ENCODE data around the gene ZKSCAN5. TPM values are rescaled to one million over a fixed set of nuclear protein-coding genes. Genes with fewer than 3 reads are reported as not detected.

The ZKSCAN5 gene
- total RNA-seq, 1 donor: 12.3 TPM

DNA sequence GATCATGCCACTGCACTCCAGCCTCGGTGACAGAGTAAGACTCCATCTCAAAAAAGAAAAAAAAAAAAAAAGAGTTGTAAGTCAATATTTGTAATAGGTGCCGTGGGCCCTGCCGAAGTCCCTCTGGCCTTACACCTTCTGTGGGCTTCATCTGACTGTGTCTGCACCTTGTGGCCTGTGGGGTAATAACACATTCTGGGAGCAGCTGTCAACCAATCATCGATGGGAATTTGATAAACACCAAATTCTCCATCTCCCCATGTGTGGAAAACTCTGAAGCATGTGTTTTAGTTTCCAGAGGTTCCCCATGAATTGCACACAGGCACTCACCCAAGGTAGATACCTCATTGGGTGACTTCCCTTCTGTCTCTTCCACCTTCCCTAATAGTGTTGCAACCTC is 15.2 kb upstream of the ZKSCAN5 start:
- Histone ChIP-seq H3K27ac (ENCODE audit: low read depth, low read length) (no peak overlapping the region), H3K9me3 (ENCODE audit: low read depth, low read length) (peaks cover 9% of the 10 kb centered on the region), H3K27me3 (ENCODE audit: insufficient read depth, low read length) (no peaks in the 10 kb centered on the region), H4K20me1 (ENCODE audit: insufficient read depth, low read length) (peaks cover 3% of the 10 kb centered on the region), H3K4me2 (ENCODE audit: insufficient read depth, low read length) (no peak overlapping the region), H2AFZ (ENCODE audit: low read length) (no peak overlapping the region), H3K36me3 (ENCODE audit: insufficient read depth, low read length) (peaks cover 30% of the 10 kb centered on the region), H3K4me3 (ENCODE audit: insufficient read depth, low read length) (no peak overlapping the region), H3K79me2 (ENCODE audit: insufficient read depth, low read length) (peaks cover 10% of the 10 kb centered on the region), H3K4me1 (ENCODE audit: insufficient read depth, low read length) (no peaks in the 10 kb centered on the region)
- DNase-seq (ENCODE audit: insufficient read length, low spot score, missing footprints): peak; percentile 25
- TF ChIP-seq, protein P1, sequence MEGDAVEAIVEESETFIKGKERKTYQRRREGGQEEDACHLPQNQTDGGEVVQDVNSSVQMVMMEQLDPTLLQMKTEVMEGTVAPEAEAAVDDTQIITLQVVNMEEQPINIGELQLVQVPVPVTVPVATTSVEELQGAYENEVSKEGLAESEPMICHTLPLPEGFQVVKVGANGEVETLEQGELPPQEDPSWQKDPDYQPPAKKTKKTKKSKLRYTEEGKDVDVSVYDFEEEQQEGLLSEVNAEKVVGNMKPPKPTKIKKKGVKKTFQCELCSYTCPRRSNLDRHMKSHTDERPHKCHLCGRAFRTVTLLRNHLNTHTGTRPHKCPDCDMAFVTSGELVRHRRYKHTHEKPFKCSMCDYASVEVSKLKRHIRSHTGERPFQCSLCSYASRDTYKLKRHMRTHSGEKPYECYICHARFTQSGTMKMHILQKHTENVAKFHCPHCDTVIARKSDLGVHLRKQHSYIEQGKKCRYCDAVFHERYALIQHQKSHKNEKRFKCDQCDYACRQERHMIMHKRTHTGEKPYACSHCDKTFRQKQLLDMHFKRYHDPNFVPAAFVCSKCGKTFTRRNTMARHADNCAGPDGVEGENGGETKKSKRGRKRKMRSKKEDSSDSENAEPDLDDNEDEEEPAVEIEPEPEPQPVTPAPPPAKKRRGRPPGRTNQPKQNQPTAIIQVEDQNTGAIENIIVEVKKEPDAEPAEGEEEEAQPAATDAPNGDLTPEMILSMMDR (IDR thresholded peaks at IDR 0.05; ENCODE audit: extremely low read depth, low read depth, low read length): no peak

DNA sequence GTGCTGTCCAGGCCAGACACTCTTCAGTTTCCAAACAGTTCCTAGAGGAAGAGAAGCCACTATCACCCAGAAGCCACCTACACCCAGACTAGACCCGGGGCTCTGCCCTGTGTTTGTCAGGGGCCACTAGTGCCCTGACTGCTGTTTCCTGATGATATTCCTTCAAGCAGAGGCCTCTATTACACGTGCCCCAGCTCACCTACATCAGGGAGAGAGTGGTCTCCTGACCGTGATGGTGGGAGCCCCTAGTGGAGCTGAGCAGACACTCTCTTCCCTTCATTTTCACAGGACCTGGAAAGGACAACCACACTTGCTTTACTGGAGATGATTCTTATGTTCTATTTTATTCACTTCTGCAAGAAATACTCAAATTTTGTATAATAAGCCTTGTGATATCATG is 13.6 kb upstream of the ZKSCAN5 start:
- no peak for DNase-seq (ENCODE audit: insufficient read length, low spot score, missing footprints)
- Histone ChIP-seq H2AFZ (ENCODE audit: low read length) (no peak overlapping the region), H3K79me2 (ENCODE audit: insufficient read depth, low read length) (peaks cover 18% of the 10 kb centered on the region)

DNA sequence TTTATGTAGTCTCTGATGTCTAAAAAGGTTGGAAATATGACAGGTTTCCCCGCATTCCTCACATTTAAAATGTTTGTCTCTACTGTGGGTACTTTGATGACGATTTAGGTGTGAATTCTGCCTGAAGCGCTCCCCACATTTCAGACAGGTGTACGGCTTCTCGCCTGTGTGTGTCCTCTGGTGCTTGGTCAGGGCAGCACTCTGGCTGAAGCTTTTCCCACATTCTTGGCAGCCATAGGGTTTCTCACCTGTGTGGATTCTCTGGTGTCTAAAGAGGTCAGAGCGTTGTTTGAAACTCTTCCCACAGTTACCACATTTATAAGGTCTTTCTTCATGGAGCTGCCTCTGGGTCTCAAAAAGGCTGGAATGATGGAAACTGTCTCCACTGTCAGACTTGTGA is 10.6 kb upstream of the ZKSCAN5 start:
- Histone ChIP-seq H2AFZ (ENCODE audit: low read length) (no peak overlapping the region), H3K9me3 (ENCODE audit: low read depth, low read length) (peaks cover 12% of the 10 kb centered on the region), H3K27me3 (ENCODE audit: insufficient read depth, low read length) (no peaks in the 10 kb centered on the region), H3K27ac (ENCODE audit: low read depth, low read length) (no peak overlapping the region), H3K4me2 (ENCODE audit: insufficient read depth, low read length) (no peak overlapping the region), H3K36me3 (ENCODE audit: insufficient read depth, low read length) (peaks cover 39% of the 10 kb centered on the region), H3K4me1 (ENCODE audit: insufficient read depth, low read length) (peaks cover 10% of the 10 kb centered on the region), H3K4me3 (ENCODE audit: insufficient read depth, low read length) (no peak overlapping the region), H3K79me2 (ENCODE audit: insufficient read depth, low read length) (peaks cover 44% of the 10 kb centered on the region), H4K20me1 (ENCODE audit: insufficient read depth, low read length) (peaks cover 13% of the 10 kb centered on the region)
- peak; percentile 1 for DNase-seq (ENCODE audit: insufficient read length, low spot score, missing footprints)
- TF ChIP-seq, protein P1 (IDR thresholded peaks at IDR 0.05; ENCODE audit: extremely low read depth, low read depth, low read length): no peak

More for the DNA sequence above, 13.6 kb upstream of the ZKSCAN5 start:
- H3K9me3 ChIP-seq (ENCODE audit: low read depth, low read length): peaks cover 12% of the 10 kb centered on the region
- peaks cover 3% of the 10 kb centered on the region for H4K20me1 ChIP-seq (ENCODE audit: insufficient read depth, low read length)
- H3K4me2 ChIP-seq (ENCODE audit: insufficient read depth, low read length): no peak overlapping the region
- H3K27ac ChIP-seq (ENCODE audit: low read depth, low read length): no peak overlapping the region
- no peaks in the 10 kb centered on the region for H3K27me3 ChIP-seq (ENCODE audit: insufficient read depth, low read length)
- TF ChIP-seq, protein P1 (IDR thresholded peaks at IDR 0.05; ENCODE audit: extremely low read depth, low read depth, low read length): no peak
- no peaks in the 10 kb centered on the region for H3K4me1 ChIP-seq (ENCODE audit: insufficient read depth, low read length)
- no peak overlapping the region for H3K4me3 ChIP-seq (ENCODE audit: insufficient read depth, low read length)
- H3K36me3 ChIP-seq (ENCODE audit: insufficient read depth, low read length): peaks cover 34% of the 10 kb centered on the region

DNA sequence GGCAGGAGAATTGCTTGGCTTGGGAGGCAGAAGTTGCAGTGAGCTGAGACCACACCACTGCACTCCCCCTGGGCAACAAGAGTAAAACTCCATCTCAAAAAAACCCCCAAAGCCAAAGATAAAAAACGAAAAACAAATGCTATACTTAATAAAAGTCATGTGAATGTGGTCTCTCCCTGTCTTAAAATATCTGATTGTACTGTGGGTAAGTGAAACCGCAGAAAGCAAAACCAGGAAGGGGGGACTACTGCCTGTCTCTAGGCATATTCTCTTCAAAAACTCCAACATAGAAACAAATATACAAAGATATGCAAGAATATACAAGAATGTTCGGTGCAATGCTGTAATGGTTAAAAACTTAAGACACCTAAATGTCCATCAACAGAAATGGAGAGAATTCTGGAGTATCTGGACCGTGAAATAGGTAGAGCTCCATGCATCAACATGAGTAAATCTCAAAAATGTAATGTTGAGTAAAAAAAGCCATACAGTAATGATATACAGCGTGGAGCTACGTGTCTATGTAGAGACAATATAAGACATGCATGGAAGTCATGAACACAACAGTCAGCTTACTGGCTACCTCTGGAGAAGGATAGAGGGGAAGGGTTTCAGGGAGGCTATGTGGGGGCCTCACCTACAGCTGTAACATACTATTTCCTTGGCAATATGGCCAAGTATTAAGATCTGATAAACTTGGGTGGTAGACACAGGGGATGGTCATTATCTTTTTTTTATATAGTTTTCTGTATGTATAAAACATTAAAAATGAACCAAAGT is 6.5 kb upstream of the ZKSCAN5 start:
- H3K9me3 ChIP-seq (ENCODE audit: low read depth, low read length): peaks cover 12% of the 10 kb centered on the region
- H4K20me1 ChIP-seq (ENCODE audit: insufficient read depth, low read length): peaks cover 17% of the 10 kb centered on the region
- peaks cover 11% of the 10 kb centered on the region for H3K4me1 ChIP-seq (ENCODE audit: insufficient read depth, low read length)
- TF ChIP-seq, protein P1 (IDR thresholded peaks at IDR 0.05; ENCODE audit: extremely low read depth, low read depth, low read length): no peak
- DNase-seq (ENCODE audit: insufficient read length, low spot score, missing footprints): no peak
- H3K36me3 ChIP-seq (ENCODE audit: insufficient read depth, low read length): peaks cover 34% of the 10 kb centered on the region
- H3K27me3 ChIP-seq (ENCODE audit: insufficient read depth, low read length): no peaks in the 10 kb centered on the region
- no peak overlapping the region for H2AFZ ChIP-seq (ENCODE audit: low read length)
- H3K4me3 ChIP-seq (ENCODE audit: insufficient read depth, low read length): peak overlapping the region; percentile 97
- peaks cover 70% of the 10 kb centered on the region for H3K79me2 ChIP-seq (ENCODE audit: insufficient read depth, low read length)
- peak overlapping the region; percentile 99 for H3K4me2 ChIP-seq (ENCODE audit: insufficient read depth, low read length)
- no peak overlapping the region for H3K27ac ChIP-seq (ENCODE audit: low read depth, low read length)
